Fibroblast of skin of left biceps (primary cell): ENCODE data around the gene POLR2H.

ENCODE experiments used
- DNase-seq, 2 experiments: peaks; one replicate each; pipeline ENCODE4 v3.0.0-alpha.2; 2013; ENCODE audit warnings: low read depth in 2 of 2

Gene POLR2H

DNA sequence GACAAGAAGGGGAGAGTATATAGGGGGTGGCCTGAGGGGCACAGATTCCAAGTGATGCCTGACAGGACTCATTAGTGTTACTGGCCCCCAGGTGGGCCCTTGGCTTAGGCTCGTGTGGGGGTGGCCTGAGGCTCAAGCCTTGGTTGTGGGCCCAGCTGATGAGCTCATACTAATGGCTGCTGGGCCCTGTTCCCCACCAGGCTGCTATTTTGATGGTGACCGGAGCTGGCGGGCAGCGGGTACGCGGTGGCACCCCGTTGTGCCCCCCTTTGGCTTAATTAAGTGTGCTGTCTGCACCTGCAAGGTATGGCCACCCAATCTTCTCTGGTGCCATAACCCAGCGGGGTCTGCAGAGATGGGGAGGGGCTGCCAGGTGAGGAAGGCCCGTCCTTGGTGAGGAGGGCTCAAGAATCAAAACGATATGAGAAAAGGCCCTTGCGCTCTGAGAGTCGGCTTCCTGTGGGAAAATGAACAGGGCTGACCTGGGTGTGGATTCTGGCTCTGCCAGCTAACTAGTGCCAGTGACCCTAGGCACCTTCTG is 25.7 kb downstream of the POLR2H start:
- no peak for DNase-seq

DNA sequence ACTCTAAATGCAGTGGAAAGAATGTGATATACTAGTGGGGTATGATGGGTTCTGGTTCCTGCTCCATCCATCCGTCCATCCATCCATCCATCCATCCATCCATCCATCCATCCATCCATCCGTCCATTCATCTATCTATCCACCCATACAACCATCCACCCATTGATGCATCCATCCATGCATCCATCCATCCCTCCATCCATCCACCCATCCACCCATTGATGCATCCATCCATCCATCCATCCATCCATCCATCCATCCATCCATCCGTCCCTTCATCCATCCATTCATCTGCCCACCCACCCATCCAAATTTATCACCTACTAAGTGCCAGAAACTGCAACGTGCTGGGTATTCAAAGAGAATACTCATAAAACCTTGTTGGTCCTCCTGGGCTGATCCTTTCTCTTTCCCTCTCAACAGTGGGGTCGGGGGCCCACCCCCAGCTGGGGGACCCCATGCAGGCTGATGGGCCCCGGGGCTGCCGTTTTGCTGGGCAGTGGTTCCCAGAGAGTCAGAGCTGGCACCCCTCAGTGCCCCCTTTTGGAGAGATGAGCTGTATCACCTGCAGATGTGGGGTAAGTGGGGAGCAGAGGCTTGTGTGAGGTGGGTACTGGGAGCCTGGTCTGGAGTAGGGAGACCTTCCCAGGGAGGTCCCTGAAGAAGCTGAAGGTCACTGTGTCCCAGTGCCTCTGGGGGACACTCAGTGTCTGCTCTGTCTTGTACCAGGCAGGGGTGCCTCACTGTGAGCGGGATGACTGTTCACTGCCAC is 26.8 kb downstream of the POLR2H start:
- DNase-seq: no peak

GRCh38 chr3:184388936-184389230 is 27.4 kb downstream of the POLR2H start:
- DNase-seq: no peak

GRCh38 chr3:184389384-184389783 is 27.9 kb downstream of the POLR2H start:
- no peak for DNase-seq

DNA sequence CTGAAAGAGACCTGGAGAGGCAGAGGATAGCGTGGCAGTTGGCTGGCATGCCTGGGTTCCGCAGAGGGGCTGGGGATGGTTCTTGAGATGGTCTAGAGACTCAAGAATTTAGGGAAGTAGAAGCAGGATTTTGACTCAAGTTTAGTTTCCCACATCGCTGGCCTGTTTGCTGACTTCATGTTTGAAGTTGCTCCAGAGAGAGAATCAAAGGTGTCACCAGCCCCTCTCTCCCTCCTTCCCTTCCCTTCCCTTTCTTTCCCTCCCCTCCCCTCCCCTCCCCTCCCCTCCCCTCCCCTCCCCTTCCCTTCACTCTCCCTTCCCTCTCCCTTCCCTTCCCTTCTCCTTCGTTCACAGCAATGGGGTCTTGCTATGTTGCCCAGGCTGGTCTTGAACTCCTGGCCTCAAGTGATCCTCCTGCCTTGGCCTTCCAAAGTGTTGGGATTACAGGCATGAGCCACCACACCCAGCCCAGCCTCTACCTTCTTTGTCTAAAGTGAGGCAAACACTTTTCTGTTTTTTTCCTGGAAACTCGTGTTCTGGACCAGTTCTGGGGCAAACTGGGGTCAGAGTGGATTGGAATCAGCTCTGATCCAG is 28.5 kb downstream of the POLR2H start:
- no peak for DNase-seq

GRCh38 chr3:184391266-184391665 is 29.8 kb downstream of the POLR2H start:
- DNase-seq: no peak

GRCh38 chr3:184395320-184395660 is 33.8 kb downstream of the POLR2H start:
- DNase-seq: no peak

DNA sequence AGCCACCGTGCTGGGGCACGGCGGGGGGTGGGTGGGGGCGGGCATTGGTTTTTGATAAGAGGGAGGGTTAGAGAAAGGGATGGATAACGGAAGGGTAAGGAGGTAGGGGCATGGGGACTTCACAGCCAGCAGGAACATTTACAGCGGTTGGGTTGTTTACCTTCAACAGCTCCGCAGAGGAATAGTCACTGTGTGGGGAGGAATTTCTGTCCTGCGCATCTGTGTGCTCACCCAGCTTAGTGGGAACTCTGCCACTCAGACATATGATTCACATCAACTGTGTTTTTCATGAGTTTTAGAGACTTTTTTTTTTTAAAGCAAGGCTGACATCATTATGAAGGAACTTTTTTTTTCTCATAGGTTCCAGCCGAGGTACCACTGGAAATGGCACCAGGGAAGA is 37.9 kb downstream of the POLR2H start:
- DNase-seq: peak; percentile 83

DNA sequence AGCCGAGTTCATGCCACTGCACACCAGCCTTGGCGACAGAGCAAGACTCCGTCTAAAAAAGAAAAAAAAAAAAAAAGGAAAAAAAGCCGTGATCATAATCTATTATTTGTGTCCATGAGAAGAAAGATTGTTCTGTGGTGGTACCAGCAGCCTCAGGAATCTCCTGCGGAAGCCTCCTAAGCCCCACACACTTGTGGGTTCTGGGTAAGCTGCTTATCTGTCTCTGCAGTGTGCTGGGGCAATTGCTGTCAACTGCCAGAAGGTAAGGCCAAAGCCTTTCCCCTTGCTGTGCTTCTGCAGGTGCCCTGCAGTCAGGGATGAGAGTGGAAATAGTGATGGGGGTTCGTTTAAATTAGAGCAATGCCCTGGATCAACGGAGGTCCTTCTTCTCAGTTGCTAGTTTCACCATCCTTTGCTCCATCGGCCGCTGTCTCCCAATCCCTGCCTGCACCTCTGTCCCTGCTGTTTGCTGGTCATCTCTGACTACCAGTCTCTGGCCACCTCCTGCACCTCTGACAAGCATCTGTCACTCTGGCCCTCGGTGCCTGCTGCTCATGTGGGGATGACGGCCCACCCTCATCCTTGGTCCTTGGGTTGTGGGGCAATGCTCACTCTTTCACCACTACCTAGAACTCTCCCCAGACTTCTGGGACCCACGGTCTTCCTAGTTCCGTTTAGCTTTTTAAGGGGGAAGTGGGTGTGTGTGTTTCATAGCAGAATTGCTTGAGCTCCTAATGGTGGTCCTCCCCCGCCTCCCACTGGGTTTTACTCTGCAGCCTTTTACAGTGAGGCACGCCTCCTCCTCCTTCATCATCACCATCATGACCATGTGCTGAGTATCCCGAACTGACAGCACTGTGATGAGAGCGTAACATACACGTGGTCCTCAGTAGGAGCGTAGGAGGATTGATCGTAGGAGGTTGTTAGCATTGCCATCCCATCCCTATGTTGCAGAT is 43.8 kb downstream of the POLR2H start:
- DNase-seq: no peak

- DNase-seq: no peak
Observed at GRCh38 chr3:184409331-184409926, 47.9 kb downstream of the POLR2H start.

DNA sequence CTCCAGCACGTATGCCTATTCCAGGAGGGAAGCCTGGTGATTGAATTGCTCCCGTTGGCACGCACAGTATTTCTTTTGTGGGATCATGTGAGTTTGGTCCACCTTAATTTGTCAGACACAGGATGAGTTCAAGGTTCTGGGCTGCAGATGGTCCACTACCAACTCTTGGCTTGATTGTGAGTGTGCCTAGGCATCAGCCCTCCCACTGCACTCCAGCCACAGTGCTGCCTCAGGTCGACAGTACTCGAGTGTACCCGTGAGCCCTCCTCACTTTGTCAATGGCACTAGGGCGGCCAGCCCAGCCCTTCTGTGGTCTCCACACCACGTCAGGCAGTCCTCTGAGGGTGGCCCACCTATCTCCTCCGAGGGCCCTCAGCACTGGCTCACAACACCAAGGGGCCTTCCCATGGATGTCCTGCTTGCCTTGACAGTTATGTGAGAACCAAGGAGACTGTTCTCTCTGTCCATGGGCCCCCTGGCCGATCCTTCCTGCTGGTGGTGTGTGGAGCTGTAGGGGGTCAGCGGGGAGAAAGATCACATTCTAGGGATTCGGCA is 48.5 kb downstream of the POLR2H start:
- no peak for DNase-seq

- DNase-seq: no peak
Observed at GRCh38 chr3:184414418-184415202, 53.1 kb downstream of the POLR2H start.

DNA sequence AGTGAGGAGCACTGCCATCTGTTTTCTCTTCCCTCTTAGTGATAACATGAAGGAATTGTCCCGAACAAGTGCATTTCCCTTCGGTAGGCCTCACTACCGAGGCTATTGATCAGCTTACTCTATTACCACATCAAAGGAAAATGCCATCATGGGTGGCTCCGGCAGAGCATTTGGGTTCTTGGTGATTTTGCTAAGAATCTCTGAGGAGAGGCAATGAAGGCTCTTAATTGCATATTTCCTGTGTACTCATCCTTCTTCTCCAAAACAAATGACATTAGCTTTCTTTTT is 53.6 kb downstream of the POLR2H start:
- DNase-seq: no peak

GRCh38 chr3:184417619-184418327 is 56.3 kb downstream of the POLR2H start:
- no peak for DNase-seq
